H9 (cell line): ENCODE data around the gene ST3GAL5. TPM values are rescaled to one million over a fixed set of nuclear protein-coding genes. Genes with fewer than 3 reads are reported as not detected.

Source experiments
- DNase-seq: peaks from one replicate; pipeline ENCODE4 v3.0.0-alpha.2; 2017
- H2AFZ ChIP-seq: one replicate; pipeline ENCODE4 v1.6.1; 2013; ENCODE audit warnings: mild to moderate bottlenecking, low read length, control low read depth, moderate library complexity
- H2AK5ac ChIP-seq: 2 replicates; pipeline ENCODE4 v1.6.1; 2013; ENCODE audit warnings: low read length, control low read depth, mixed read lengths; ENCODE audit not compliant: insufficient read length
- H2BK120ac ChIP-seq: one replicate; pipeline ENCODE4 v1.6.1; 2013; ENCODE audit warnings: low read depth, mild to moderate bottlenecking, low read length, control low read depth, inconsistent platforms; ENCODE audit not compliant: poor library complexity, severe bottlenecking
- H2BK12ac ChIP-seq: 2 replicates; pipeline ENCODE4 v1.6.1; 2013; ENCODE audit warnings: low read length, control low read depth, mixed read lengths, low read depth; ENCODE audit not compliant: insufficient read length
- H2BK15ac ChIP-seq: 2 replicates; pipeline ENCODE4 v1.6.1; 2013; ENCODE audit warnings: low read depth, low read length, control low read depth
- H2BK20ac ChIP-seq: one replicate; pipeline ENCODE4 v1.6.1; 2013; ENCODE audit warnings: low read depth, mild to moderate bottlenecking, low read length, control low read depth, inconsistent platforms; ENCODE audit not compliant: poor library complexity, severe bottlenecking
- H2BK5ac ChIP-seq: 2 replicates; pipeline ENCODE4 v1.6.1; 2013; ENCODE audit warnings: low read length, control low read depth, mixed read lengths; ENCODE audit not compliant: insufficient read length
- H3K14ac ChIP-seq: 2 replicates; pipeline ENCODE4 v1.6.1; 2013; ENCODE audit warnings: low read length, control low read depth; ENCODE audit not compliant: insufficient read depth
- H3K18ac ChIP-seq: 2 replicates; pipeline ENCODE4 v1.6.1; 2013; ENCODE audit warnings: low read depth, mild to moderate bottlenecking, mixed read lengths, low read length, control low read depth; ENCODE audit not compliant: insufficient read length
- H3K23ac ChIP-seq: 2 replicates; pipeline ENCODE4 v1.6.1; 2013; ENCODE audit warnings: low read length, control low read depth, mixed read lengths, low read depth; ENCODE audit not compliant: insufficient read length
- H3K23me2 ChIP-seq: 2 replicates; pipeline ENCODE4 v1.6.1; 2013; ENCODE audit warnings: low read depth, mild to moderate bottlenecking, mixed read lengths, low read length, control low read depth; ENCODE audit not compliant: insufficient read length, poor library complexity, severe bottlenecking
- H3K27ac ChIP-seq: 2 replicates; pipeline ENCODE4 v1.5.1; 2013; ENCODE audit warnings: low read length, control low read depth, mixed read lengths, low read depth; ENCODE audit not compliant: insufficient read length
- H3K27me3 ChIP-seq: 2 replicates; pipeline ENCODE4 v1.6.1; 2013; ENCODE audit warnings: low read length, control low read depth, inconsistent platforms; ENCODE audit not compliant: insufficient read depth
- H3K4ac ChIP-seq: 2 replicates; pipeline ENCODE4 v1.6.1; 2013; ENCODE audit warnings: low read depth, mild to moderate bottlenecking, control low read depth, inconsistent platforms, low read length, moderate library complexity
- H3K4me1 ChIP-seq: 2 replicates; pipeline ENCODE4 v1.6.1; 2013; ENCODE audit warnings: low read length, control low read depth, inconsistent platforms; ENCODE audit not compliant: insufficient read depth
- H3K4me2 ChIP-seq: 2 replicates; pipeline ENCODE4 v1.6.1; 2013; ENCODE audit warnings: low read length, control low read depth, mixed read lengths; ENCODE audit not compliant: insufficient read length, insufficient read depth
- H3K56ac ChIP-seq: 2 replicates; pipeline ENCODE4 v1.6.1; 2013; ENCODE audit warnings: low read depth, mild to moderate bottlenecking, mixed read lengths, low read length, control low read depth; ENCODE audit not compliant: insufficient read length
- H3K79me1 ChIP-seq: 2 replicates; pipeline ENCODE4 v1.6.1; 2013; ENCODE audit warnings: low read depth, mild to moderate bottlenecking, moderate library complexity, low read length, control low read depth, inconsistent platforms; ENCODE audit not compliant: insufficient read depth, poor library complexity, severe bottlenecking
- H3K79me2 ChIP-seq: 2 replicates; pipeline ENCODE4 v1.6.1; 2013; ENCODE audit warnings: low read length, control low read depth, inconsistent platforms; ENCODE audit not compliant: insufficient read depth
- H3K9ac ChIP-seq: 2 replicates; pipeline ENCODE4 v1.6.1; 2013; ENCODE audit warnings: low read length, control low read depth, mixed read lengths; ENCODE audit not compliant: insufficient read length; ENCODE audit errors: extremely low read depth
- H3K9me3 ChIP-seq: one replicate; pipeline ENCODE4 v1.6.1; 2013; ENCODE audit warnings: low read depth, low read length, inconsistent platforms; ENCODE audit not compliant: control insufficient read depth
- H3T11ph ChIP-seq: one replicate; pipeline ENCODE4 v1.6.1; 2013; ENCODE audit warnings: mild to moderate bottlenecking, low read length, control low read depth, inconsistent platforms
- H4K20me1 ChIP-seq: one replicate; pipeline ENCODE4 v1.6.1; 2013; ENCODE audit not compliant: control insufficient read depth, insufficient read length, insufficient read depth
- H4K5ac ChIP-seq: 2 replicates; pipeline ENCODE4 v1.6.1; 2013; ENCODE audit warnings: low read depth, mild to moderate bottlenecking, mixed read lengths, low read length, control low read depth; ENCODE audit not compliant: insufficient read length
- H4K8ac ChIP-seq: replicated peaks from 2 replicates; pipeline ENCODE4 v1.6.1; 2013; ENCODE audit warnings: low read length, control low read depth, mixed read lengths, low read depth; ENCODE audit not compliant: insufficient read length
- H4K91ac ChIP-seq: 2 replicates; pipeline ENCODE4 v1.6.1; 2013; ENCODE audit warnings: low read depth, mild to moderate bottlenecking, moderate library complexity, mixed read lengths, low read length, control low read depth; ENCODE audit not compliant: insufficient read length
- H3K27ac Mint-ChIP-seq, 3 experiments: 2 replicates in 2 of 3; 3 replicates in 1 of 3; pipeline ENCODE4 v1.8.0; 2020 to 2021; ENCODE audit warnings: mixed read lengths in 3 of 3, mild to moderate bottlenecking in 1 of 3, moderate library complexity in 1 of 3
- H3K27me3 Mint-ChIP-seq: 2 replicates; pipeline ENCODE4 v1.8.0; 2021; ENCODE audit warnings: low read depth, mild to moderate bottlenecking, moderate library complexity, mixed read lengths
- H3K36me3 Mint-ChIP-seq, 3 experiments: 2 replicates in 2 of 3; 3 replicates in 1 of 3; pipeline ENCODE4 v1.8.0; 2020 to 2021; ENCODE audit warnings: low read depth in 3 of 3, mixed read lengths in 3 of 3; ENCODE audit not compliant: insufficient read depth in 1 of 3
- H3K4me1 Mint-ChIP-seq, 2 experiments: 2 replicates each; pipeline ENCODE4 v1.8.0; 2020; ENCODE audit warnings: mixed read lengths in 2 of 2
- H3K4me3 Mint-ChIP-seq, 2 experiments: 2 replicates in 1 of 2; 3 replicates in 1 of 2; pipeline ENCODE4 v1.8.0; 2020 to 2021; ENCODE audit warnings: mild to moderate bottlenecking in 2 of 2, mixed read lengths in 2 of 2, moderate library complexity in 1 of 2
- H3K9me3 Mint-ChIP-seq, 2 experiments: 2 replicates in 1 of 2; 3 replicates in 1 of 2; pipeline ENCODE4 v1.8.0; 2020; ENCODE audit warnings: mild to moderate bottlenecking in 2 of 2, mixed read lengths in 2 of 2, moderate library complexity in 1 of 2
- whole genome bisulfite sequencing: extraction: QIAGEN DNeasy Blood & Tissue Kit; methylation state at CpG from one replicate; pipeline ENCODE4 v1.1.7; 2013; ENCODE audit warnings: missing lambda C conversion rate, low lambda C conversion rate, mixed read lengths; ENCODE audit not compliant: insufficient read length; ENCODE audit errors: extremely low coverage; 5-methylcytosine and 5-hydroxymethylcytosine counted together
- total RNA-seq: library from RNA; stranded (reverse); gene quantifications from 2 replicates; pipeline ENCODE4 v1.2.1, GENCODE V29; 2021
- TF ChIP-seq, protein P1 (sequence below): fragments of 200-600 bp; sonication (generic); conservative IDR thresholded peaks from 3 replicates; pipeline ENCODE4 v1.8.0; 2021; ENCODE audit warnings: antibody characterized with exemption, mild to moderate bottlenecking

The ST3GAL5 gene
- total RNA-seq, 1 experiment from 2014 or later, result 3.3 TPM

- H3K36me3 Mint-ChIP-seq, result no peaks in the 10 kb centered on the region
- H3T11ph ChIP-seq, result no peak overlapping the region
- H3K4me1 Mint-ChIP-seq, result peaks cover 0 to 5% of the 10 kb centered on the region in 2 experiments; a peak in 2 of 4 replicates
- no peak for DNase-seq
- peak overlapping the region in 1 of 3 experiments; percentile 35; a peak in 1 of 7 replicates for H3K27ac Mint-ChIP-seq
- WGBS, result no CpG with 5 or more reads among the region's 10 CpGs
- no peak overlapping the region for H4K91ac ChIP-seq
- H3K9me3 ChIP-seq, result no peaks in the 10 kb centered on the region
- no peak overlapping the region for H3K27ac ChIP-seq
- H3K4ac ChIP-seq, result no peak overlapping the region
- H3K79me2 ChIP-seq, result no peaks in the 10 kb centered on the region; the same call in 1 of the 2 replicates
- H4K8ac ChIP-seq, result no peak overlapping the region
- H2AK5ac ChIP-seq, result no peak overlapping the region
- no peak overlapping the region for H3K9ac ChIP-seq
- no peaks in the 10 kb centered on the region for H3K9me3 Mint-ChIP-seq
- no peak overlapping the region for H2BK20ac ChIP-seq
- H3K56ac ChIP-seq, result no peak overlapping the region
- H3K14ac ChIP-seq, result no peak overlapping the region
- H2BK120ac ChIP-seq, result no peak overlapping the region
- no peaks in the 10 kb centered on the region; the same call in 1 of the 2 replicates for H3K4me1 ChIP-seq
- H3K18ac ChIP-seq, result no peak overlapping the region
- no peaks in the 10 kb centered on the region for H3K23me2 ChIP-seq
- no peaks in the 10 kb centered on the region for H4K20me1 ChIP-seq
- H2BK5ac ChIP-seq, result no peak overlapping the region
- H2BK12ac ChIP-seq, result no peak overlapping the region
- H3K4me3 Mint-ChIP-seq, result no peak overlapping the region
- no peak overlapping the region for H2AFZ ChIP-seq
- TF ChIP-seq, protein P1, sequence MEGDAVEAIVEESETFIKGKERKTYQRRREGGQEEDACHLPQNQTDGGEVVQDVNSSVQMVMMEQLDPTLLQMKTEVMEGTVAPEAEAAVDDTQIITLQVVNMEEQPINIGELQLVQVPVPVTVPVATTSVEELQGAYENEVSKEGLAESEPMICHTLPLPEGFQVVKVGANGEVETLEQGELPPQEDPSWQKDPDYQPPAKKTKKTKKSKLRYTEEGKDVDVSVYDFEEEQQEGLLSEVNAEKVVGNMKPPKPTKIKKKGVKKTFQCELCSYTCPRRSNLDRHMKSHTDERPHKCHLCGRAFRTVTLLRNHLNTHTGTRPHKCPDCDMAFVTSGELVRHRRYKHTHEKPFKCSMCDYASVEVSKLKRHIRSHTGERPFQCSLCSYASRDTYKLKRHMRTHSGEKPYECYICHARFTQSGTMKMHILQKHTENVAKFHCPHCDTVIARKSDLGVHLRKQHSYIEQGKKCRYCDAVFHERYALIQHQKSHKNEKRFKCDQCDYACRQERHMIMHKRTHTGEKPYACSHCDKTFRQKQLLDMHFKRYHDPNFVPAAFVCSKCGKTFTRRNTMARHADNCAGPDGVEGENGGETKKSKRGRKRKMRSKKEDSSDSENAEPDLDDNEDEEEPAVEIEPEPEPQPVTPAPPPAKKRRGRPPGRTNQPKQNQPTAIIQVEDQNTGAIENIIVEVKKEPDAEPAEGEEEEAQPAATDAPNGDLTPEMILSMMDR, result no peak
- no peak overlapping the region for H3K23ac ChIP-seq
- H3K79me1 ChIP-seq, result no peaks in the 10 kb centered on the region
- no peak overlapping the region for H4K5ac ChIP-seq
- H3K27me3 ChIP-seq, result no peaks in the 10 kb centered on the region
- no peaks in the 10 kb centered on the region for H3K27me3 Mint-ChIP-seq
- no peak overlapping the region for H3K4me2 ChIP-seq
- no peak overlapping the region for H2BK15ac ChIP-seq
Measured at GRCh38 chr2:85850451-85850850, 38.3 kb downstream of the ST3GAL5 start.
